IgD-negative memory B cell (primary cell): Measurements from ENCODE around the gene TRDMT1. TPM values are rescaled to one million over a fixed set of nuclear protein-coding genes. Genes with fewer than 3 reads are reported as not detected.

Experiments used
- H3K27ac Mint-ChIP-seq, 3 donors: one replicate each; pipeline ENCODE4 v1.8.0; 2020 to 2022; ENCODE audit warnings: mild to moderate bottlenecking in 3 of 3, mixed read lengths in 3 of 3, moderate library complexity in 1 of 3
- H3K27me3 Mint-ChIP-seq: one replicate; pipeline ENCODE4 v1.8.0; 2021; ENCODE audit warnings: mixed read lengths
- H3K36me3 Mint-ChIP-seq: one replicate; pipeline ENCODE4 v1.8.0; 2020; ENCODE audit warnings: mild to moderate bottlenecking, mixed read lengths
- H3K4me1 Mint-ChIP-seq, 3 donors: one replicate each; pipeline ENCODE4 v1.8.0; 2020 to 2022; ENCODE audit warnings: mixed read lengths in 3 of 3, mild to moderate bottlenecking in 1 of 3
- H3K4me3 Mint-ChIP-seq, 4 donors: one replicate each; pipeline ENCODE4 v1.8.0; 2020 to 2022; ENCODE audit warnings: mild to moderate bottlenecking in 4 of 4, mixed read lengths in 4 of 4, moderate library complexity in 3 of 4
- H3K9me3 Mint-ChIP-seq, 3 donors: one replicate each; pipeline ENCODE4 v1.8.0; 2020 to 2021; ENCODE audit warnings: mixed read lengths in 3 of 3, mild to moderate bottlenecking in 1 of 3
- polyA plus RNA-seq: library from polyadenylated mRNA; unstranded; fragments of 300-500 nt; fragmentation: Illumina TruSeq; gene quantifications from one replicate; pipeline ENCODE4 v1.2.3, GENCODE V29; 2021

Gene TRDMT1
- polyA plus RNA-seq, 1 donor from 2014 or later: 6.6 TPM

DNA sequence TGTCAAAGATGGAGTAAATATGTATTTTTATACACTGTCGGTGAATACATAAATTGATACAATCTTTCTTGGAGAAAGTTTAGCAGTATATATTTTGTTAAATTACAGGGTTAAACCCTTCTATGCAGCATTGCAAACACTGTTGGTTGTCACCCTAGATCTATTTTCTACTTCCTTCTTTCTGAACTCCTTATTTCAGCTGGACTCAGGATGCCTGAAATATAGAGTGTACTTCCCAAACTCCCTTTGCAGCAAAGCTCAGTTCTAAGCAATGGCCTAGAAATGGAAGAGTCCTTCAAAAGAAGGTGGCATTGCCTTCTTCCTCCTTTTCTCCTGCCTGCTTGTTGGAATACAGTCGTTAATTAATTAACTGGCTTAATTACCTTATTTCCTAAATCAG lies 92.4 kb downstream of the TRDMT1 start:
- Mint-ChIP-seq H3K4me1 (no peaks in the 10 kb centered on the region), H3K27me3 (no peaks in the 10 kb centered on the region), H3K36me3 (peaks cover 3% of the 10 kb centered on the region), H3K4me3 (no peak overlapping the region), H3K9me3 (peaks cover 0 to 3% (median 0%) of the 10 kb centered on the region in 3 donors), H3K27ac (no peak overlapping the region)

DNA sequence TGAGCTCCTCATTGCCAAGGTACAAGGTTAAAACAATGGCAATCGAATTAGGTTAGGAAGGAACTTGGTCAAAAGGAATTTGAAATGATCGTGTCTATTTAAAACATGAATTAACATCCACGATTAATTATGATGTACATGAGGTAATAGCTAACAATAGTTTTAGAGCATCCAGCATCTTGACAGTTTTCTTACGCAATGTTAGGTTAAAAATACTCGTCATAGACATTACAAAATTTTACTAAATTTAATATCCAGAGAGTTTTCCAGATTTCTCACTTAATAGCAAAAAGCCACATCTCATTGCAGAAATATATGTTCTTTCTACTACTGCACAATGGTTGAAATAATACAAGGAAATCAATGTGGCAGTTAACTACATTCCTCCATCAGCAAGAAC lies 94.5 kb downstream of the TRDMT1 start:
- no peak overlapping the region for H3K4me3 Mint-ChIP-seq
- no peaks in the 10 kb centered on the region for H3K27me3 Mint-ChIP-seq
- H3K9me3 Mint-ChIP-seq: peaks cover 0 to 3% (median 0%) of the 10 kb centered on the region in 3 donors
- no peaks in the 10 kb centered on the region for H3K4me1 Mint-ChIP-seq
- H3K36me3 Mint-ChIP-seq: peaks cover 5% of the 10 kb centered on the region
- H3K27ac Mint-ChIP-seq: no peak overlapping the region

DNA sequence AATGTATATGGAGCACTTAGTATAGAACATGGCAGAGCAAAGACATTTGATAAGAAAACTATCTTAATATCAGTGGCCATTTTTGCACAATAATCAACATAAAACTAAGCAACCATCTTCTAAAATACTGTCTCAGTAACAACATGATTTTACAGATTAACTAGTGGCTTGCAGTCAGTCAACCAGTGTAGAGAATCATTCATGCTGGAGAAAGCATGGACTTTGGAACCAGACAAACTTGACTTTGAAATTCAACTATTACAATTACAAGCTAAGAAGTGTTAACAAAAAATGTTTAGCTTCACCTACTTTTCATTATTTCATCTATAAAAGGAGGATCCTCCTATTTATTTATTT lies 99.6 kb downstream of the TRDMT1 start:
- no peaks in the 10 kb centered on the region for H3K27me3 Mint-ChIP-seq
- H3K27ac Mint-ChIP-seq: no peak overlapping the region
- peaks cover 0 to 2% (median 0%) of the 10 kb centered on the region in 3 donors for H3K9me3 Mint-ChIP-seq
- H3K4me3 Mint-ChIP-seq: no peak overlapping the region
- H3K4me1 Mint-ChIP-seq: no peaks in the 10 kb centered on the region
- H3K36me3 Mint-ChIP-seq: peaks cover 8% of the 10 kb centered on the region

DNA sequence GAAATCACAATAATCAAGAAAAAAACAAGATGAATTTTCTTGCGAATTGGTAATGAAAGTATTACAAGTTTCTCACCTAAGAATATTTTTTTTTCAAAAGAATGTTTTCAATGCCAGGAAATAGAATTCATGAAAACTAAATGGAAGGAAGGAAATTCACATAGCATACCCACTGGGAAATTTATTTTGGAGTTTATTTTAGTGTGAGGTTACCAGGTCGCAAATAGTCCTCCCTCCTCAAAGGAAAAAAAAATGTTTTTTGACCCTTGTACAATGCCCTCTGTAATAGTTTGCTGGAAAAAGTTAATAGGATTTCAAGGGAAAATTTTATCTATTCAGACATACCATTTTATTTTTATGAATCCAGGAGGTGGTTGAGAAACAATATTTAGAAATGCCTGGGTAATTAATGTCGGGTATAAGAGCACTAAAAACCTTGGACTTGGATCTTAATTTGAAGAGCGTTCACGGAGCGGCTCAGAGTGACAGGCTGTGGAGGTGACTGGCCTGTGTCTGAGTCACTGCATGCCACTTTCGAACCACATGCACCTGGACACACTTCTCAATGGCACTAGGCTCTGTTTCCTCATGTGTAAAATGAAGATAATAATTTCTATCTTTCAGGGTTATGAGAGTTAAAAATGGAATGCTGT lies 100.1 kb downstream of the TRDMT1 start:
- Mint-ChIP-seq H3K4me3 (no peak overlapping the region), H3K9me3 (peaks cover 0 to 4% (median 0%) of the 10 kb centered on the region in 3 donors), H3K4me1 (no peaks in the 10 kb centered on the region), H3K27me3 (no peaks in the 10 kb centered on the region), H3K36me3 (peaks cover 9% of the 10 kb centered on the region), H3K27ac (no peak overlapping the region)

DNA sequence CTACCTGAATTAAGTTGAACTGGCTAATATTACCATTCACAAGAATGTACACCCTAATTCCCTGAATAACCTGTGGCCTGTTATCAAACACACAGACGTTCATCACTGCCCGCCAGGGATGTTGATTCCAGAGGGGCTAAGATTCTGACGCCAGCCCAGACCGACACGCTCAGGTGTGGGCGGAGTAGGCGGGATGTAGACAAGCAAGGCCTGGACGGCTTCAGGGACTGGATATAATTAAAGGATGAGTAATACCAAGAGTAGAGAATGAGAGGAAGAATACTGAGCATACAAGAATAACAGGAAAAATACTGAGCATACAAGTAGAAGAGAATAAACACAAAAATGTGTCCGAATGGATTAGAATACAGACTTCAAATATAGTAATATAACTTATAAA lies 100.9 kb downstream of the TRDMT1 start:
- Mint-ChIP-seq H3K9me3 (peaks cover 0 to 4% (median 0%) of the 10 kb centered on the region in 3 donors), H3K4me1 (no peaks in the 10 kb centered on the region), H3K27ac (no peak overlapping the region), H3K27me3 (no peaks in the 10 kb centered on the region), H3K36me3 (peaks cover 9% of the 10 kb centered on the region), H3K4me3 (peak overlapping the region in 1 of 4 donors; percentile 47)

DNA sequence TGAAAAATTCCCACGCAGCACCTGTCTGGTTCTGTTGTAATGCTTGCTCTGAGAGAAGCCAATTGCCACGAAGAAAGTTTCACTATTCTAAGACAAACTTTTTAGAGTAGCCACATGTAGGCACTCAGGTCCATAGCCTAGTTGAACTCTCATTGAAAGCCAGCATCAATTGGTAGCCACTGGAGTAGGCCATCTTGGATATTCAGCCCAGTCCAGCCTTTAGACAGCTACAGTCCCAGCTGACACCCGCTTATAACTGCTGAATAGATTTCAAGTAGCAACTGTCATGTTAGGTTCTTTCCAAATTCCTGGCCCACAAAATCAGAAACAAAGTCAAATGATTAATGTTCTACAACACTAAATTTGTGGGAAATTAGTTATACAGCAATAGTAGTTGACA lies 103.5 kb downstream of the TRDMT1 start:
- Mint-ChIP-seq H3K4me3 (no peak overlapping the region), H3K27ac (no peak overlapping the region), H3K36me3 (peaks cover 11% of the 10 kb centered on the region), H3K9me3 (peaks cover 0 to 8% (median 0%) of the 10 kb centered on the region in 3 donors), H3K27me3 (no peaks in the 10 kb centered on the region), H3K4me1 (no peaks in the 10 kb centered on the region)

Other genes with a start within 250 kb of the TRDMT1 start
- gene CUBN, start 71.9 kb downstream of the TRDMT1 start, polyA plus RNA-seq: not detected
- gene VIM, start 26.6 kb upstream of the TRDMT1 start, polyA plus RNA-seq: 352 TPM